ENCODE results near the gene GNAS-AS1.

Gene GNAS-AS1

DNA sequence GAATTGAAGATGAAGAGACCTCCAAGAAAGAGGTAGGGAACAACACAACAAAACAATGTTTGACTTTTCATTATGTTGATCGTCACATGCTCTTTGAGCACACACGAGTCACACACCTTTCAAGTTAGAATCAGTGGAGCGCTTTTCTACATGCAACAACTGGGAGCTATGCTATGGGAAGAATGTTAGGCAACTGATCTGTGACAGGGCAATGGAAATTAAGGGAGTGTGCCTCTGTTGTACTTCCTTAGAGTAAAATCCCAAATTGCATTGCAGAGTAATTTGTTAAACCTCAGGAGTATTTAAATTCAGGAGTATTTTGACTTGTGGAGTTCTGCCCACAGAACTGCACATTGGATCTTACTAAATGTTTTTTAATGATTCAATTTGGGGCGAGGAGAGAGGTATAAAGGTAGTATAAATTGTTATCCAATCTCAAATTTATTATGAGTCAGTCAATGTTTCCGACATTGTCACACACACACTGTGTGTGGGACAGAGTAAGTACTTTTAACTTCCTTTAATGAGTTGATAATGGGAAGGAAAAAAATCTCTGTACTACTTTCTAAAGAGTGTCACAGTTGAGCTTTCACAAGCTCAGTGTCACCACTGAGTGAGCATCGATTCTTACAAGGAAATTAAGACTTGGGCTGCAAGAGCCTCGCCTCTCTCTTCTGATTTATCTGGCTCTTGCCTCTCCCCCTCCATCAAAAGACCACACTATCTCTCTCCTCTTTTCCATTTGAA is 12.5 kb upstream of the GNAS-AS1 start:
- no peak for DNase-seq (ENCODE audit: low read depth, low spot score)

DNA sequence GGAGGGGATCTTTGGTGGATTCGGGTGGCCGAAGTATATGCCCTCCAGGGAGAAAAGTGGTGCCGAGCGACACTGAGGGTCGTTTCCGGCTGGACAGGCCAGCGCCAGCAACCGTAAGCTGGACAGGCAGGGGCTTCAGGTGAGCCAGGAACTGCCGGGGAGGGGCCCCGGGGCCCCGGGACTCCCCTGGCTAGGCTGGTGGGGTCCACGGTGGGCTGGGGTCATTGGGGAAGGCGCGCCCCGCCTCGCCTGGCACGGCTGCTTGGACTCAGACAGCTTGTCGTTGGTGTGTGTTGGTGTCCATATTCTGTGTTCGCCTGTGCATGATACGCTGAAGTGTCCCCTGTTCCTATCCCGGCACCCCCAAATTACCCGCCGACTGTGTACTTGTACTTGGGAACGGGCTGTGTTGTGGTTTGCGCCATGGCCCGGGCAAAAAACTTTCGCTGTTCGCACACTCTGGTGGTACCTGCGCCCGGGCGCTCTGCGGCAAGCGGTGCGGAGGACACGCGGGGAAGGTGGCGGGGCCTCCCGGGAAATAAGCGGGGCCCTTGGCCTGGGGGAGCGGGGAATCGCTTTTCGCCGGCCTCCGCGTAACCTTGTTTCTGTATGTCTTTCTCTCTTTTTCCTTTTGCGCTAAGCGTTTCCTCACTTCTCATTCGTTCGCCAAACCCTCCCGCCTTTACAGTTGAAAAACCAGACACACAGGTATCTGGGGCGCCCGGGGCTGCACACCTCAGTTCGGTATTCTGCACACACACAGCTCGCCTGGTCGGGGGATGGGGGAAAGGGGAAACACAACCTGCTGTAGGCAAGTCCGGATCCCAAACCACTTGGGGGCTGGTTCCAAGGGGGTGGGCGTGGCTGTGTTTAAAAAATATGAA is 5.0 kb upstream of the GNAS-AS1 start:
- no peak for DNase-seq (ENCODE audit: low read depth, low spot score)

DNA sequence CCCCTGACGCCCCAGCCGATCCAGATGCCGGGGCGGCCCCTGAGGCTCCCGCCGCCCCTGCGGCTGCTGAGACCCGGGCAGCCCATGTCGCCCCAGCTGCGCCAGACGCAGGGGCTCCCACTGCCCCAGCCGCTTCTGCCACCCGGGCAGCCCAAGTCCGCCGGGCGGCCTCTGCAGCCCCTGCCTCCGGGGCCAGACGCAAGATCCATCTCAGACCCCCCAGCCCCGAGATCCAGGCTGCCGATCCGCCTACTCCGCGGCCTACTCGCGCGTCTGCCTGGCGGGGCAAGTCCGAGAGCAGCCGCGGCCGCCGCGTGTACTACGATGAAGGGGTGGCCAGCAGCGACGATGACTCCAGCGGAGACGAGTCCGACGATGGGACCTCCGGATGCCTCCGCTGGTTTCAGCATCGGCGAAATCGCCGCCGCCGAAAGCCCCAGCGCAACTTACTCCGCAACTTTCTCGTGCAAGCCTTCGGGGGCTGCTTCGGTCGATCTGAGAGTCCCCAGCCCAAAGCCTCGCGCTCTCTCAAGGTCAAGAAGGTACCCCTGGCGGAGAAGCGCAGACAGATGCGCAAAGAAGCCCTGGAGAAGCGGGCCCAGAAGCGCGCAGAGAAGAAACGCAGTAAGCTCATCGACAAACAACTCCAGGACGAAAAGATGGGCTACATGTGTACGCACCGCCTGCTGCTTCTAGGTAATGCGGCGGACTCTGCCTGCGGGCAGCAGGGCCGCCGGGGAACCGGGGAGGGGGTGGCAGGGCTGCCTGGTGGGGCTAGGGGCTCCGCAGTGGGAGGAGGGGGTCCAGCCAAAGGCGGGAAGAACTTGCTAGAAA is 4.2 kb upstream of the GNAS-AS1 start:
- peak; percentile 34 for DNase-seq (ENCODE audit: low read depth, low spot score)

DNA sequence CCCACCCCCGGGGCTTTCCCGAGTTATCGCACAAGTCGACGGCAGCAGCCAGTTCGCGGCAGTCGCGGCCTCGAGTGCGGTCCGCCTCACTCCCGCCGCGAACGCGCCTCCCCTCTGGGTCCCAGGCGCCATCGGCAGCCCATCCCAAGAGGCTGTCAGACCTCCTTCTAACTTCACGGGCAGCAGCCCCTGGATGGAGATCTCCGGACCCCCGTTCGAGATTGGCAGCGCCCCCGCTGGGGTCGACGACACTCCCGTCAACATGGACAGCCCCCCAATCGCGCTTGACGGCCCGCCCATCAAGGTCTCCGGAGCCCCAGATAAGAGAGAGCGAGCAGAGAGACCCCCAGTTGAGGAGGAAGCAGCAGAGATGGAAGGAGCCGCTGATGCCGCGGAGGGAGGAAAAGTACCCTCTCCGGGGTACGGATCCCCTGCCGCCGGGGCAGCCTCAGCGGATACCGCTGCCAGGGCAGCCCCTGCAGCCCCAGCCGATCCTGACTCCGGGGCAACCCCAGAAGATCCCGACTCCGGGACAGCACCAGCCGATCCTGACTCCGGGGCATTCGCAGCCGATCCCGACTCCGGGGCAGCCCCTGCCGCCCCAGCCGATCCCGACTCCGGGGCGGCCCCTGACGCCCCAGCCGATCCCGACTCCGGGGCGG is 3.4 kb upstream of the GNAS-AS1 start:
- no peak for DNase-seq (ENCODE audit: low read depth, low spot score)

DNA sequence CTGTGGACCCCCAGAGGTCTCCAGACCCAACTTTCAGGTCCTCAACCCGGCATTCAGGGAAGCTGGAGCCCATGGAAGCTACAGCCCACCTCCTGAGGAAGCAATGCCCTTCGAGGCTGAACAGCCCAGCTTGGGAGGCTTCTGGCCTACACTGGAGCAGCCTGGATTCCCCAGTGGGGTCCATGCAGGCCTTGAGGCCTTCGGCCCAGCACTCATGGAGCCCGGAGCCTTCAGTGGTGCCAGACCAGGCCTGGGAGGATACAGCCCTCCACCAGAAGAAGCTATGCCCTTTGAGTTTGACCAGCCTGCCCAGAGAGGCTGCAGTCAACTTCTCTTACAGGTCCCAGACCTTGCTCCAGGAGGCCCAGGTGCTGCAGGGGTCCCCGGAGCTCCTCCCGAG is 2.8 kb upstream of the GNAS-AS1 start:
- DNase-seq (ENCODE audit: low read depth, low spot score), result no peak

DNA sequence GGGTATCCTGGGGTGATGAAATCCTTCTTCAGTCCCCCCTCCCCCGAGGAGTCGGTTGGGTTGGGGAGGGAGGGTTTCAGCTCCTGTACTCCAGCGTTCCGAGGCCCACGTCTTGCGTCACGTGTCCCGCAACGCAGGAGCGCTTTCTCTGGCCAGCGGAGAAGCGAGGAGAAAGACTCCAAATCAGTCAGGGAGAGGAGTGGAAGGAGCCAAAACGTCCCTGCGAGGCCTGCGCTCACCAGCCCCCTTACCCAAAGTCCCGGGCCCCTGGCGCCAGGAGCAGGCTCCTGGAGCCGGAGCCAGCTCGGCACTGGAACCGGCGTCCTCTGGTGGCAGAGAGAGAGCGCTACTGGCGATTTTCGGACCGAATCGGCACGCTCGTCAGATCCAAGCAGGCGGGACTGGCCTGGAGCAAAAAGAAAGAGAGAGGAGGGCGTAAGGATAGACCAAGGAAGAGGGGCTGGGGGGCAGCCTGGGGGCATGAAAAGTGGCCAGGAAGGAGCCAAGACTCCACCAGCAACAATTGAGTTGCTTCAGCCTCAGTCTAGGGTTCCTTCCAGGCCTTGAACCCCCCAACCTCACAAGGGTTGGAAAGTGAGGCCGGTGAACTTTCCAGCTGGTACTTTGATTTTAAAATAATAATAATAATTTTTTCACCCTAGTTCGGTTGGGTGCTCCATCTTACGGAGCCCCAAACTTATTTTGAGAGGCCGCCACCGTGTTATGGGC is 2.0 kb upstream of the GNAS-AS1 start, which contains the start of gene GNAS:
Gene GNAS (plus strand): TSS at position 174 of the 729 bp plus-strand sequence.
- DNase-seq (ENCODE audit: low read depth, low spot score), result peak; percentile 80

DNA sequence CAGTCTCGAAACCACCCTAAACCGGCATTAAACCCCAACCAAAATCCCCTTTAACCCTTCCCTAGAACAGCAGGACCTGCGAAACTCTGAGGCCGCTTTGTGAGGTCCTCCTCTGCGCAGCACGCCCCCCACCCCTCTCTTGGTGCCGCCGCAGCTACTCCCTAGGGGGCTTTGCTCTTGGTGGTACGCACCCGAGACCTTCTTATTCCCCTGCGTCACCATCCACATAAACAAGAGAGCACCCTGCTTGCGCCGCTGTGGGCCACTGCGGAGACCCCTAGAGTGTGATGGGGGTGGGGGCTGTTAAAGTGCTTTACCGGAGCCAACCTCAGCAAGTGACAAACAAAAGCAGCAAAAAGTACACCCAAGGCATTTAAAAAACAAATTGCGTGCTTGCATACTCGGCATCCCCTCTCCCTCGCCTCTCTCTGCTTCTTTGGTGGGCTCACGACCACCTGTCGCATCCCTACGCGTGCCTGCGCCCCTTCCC is 1.3 kb upstream of the GNAS-AS1 start:
- no peak for DNase-seq (ENCODE audit: low read depth, low spot score)

DNA sequence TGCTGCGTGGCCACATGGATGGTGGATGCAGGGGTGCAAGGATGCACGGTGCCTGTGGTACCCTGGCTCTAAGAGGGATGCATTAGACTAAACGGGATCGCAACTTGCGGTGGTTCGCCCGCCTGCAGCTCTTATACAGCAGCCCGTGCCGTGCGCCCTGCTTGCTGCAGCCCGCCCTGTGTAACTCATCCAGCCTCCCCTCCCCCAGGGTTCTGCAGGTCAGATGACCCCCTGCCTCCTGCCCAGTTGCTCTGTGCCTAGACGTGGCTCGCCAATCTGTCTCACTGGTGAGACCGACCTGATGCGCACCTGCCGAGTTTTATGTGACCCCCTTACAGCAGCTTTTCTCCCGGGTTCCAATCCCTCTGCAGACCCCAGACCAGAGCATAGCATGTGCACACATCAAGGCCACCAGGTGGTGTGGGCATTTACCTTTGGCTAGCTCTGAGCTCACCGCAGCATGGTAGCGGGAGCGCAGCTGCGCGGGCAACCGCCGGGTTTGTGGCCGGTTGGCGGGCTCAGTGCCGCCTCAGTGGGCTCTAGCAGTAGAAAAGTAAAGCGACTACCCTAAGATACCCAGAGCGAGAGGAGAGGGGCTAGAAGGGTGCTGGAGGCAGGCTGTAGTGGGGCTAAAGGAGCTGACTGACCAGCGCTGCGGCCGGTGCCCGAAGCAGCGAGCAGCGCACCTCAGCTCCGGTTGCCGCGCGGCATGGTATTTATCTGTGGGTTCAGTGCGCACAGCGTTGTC is 693 bp upstream of the GNAS-AS1 start:
- DNase-seq (ENCODE audit: low read depth, low spot score), result no peak

DNA sequence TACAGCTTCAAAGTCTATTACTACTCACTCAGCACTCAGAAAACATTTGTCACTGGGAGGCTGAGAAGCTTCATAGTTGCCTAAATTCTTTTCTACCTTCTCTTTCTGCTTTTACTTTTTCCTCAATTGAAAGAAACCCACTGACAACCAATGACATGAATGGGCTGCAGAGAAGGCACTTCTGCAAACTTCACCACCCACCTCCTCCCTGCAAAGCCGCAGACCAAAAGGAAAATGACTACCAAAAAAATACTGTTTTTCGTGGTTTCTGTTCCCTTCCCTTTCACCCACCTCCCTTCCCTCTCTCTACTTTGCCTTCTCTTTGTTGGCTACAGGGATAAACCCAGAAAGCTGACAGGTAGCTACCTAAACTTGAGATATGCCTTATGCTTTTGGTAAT is 3.2 kb downstream of the GNAS-AS1 start:
- DNase-seq (ENCODE audit: low read depth, low spot score), result no peak

DNA sequence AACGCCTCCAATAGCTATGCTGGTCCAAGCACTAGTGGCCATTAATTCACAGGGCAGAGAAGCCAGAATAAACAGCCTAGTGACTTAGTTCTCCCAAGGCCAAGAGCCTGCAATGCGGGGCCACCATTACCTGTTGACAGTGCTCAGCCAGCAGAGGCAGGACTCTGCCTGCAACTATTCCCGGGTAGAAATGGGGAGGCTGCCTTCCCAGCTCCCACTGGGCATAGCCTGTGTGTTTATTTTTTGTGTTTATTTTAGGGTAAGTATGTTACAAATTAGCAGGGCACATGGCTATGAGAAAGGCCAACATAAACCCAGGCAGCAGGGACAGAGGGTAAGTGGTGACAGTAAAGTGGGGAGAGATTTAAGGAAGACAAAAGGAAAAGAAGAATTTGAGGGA is 5.0 kb downstream of the GNAS-AS1 start:
- DNase-seq (ENCODE audit: low read depth, low spot score), result no peak

DNA sequence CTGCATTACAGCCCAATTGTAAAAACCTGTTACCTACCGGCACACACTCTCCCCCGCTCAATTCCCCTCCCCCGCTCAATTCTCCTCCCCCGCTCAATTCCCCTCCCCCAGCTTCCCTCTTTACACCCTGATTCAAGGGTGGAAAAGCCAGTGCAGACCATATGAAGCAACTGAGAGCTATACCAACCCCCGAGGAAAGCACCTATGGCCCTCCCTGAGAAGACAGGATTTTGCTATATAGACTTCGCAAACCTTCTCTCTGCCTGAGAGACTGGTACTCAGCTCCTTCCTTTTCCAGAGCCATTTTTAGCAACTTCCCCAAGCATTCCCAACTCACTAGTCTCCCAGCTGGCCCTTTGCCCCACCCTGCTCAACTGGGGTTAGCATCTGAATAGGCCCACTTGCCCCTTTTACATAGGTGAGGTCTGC is 7.6 kb downstream of the GNAS-AS1 start:
- no peak for DNase-seq (ENCODE audit: low read depth, low spot score)

DNA sequence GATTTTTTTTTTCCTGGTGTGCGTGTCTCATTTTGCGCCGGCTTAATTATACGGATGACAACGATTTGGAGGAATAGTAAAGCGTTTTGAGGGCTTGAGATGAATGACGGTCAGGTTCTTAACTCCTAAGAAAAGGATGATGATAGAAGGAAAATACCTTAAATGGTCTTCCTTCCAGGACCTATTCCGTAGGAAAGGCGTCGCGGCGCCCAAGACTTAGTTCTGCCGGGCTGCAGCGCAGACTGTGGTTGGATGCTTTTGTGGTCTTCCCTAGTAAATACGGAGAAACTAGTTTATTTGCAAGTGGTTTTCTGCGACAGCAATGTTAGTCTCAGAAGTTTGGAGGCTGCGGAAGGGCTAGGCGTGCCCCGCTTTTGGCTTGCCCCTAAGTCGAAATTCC is 8.4 kb downstream of the GNAS-AS1 start:
- no peak for DNase-seq (ENCODE audit: low read depth, low spot score)

DNA sequence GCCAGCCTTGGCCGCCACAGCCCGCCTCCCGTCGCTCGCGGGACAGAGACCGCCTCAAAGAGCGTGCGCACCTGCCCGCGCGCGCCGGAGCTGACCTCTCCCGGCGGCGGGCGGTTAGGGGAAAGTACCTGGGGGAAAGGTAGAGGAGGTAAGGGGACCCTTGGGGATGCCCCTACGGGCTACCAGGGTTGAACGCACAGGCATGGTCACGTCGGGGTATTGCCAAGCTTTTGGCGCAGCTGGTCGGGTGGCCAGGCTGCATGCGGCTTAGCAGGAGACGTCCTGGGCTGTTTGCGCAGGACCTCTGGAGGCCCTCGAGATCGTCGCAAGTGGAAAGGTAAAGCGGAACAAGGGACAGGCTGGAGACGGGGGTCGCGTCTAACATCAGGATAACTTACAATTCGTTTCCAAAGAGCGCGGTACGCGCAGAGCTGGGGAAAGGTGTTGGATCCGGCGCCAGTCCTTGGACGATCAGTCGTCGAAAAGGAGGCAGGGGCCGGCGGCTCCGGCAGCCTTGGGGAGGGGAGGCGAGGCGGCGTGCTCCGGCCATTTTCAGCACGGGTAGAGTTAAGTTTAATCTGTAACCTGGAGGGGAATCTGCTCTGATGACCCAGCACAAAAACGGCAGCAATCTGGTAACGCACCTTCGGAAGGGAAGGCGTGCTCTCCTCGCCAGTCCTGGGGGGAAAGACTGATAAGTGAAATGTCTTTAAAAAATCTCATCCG is 9.0 kb downstream of the GNAS-AS1 start:
- DNase-seq (ENCODE audit: low read depth, low spot score), result no peak

DNA sequence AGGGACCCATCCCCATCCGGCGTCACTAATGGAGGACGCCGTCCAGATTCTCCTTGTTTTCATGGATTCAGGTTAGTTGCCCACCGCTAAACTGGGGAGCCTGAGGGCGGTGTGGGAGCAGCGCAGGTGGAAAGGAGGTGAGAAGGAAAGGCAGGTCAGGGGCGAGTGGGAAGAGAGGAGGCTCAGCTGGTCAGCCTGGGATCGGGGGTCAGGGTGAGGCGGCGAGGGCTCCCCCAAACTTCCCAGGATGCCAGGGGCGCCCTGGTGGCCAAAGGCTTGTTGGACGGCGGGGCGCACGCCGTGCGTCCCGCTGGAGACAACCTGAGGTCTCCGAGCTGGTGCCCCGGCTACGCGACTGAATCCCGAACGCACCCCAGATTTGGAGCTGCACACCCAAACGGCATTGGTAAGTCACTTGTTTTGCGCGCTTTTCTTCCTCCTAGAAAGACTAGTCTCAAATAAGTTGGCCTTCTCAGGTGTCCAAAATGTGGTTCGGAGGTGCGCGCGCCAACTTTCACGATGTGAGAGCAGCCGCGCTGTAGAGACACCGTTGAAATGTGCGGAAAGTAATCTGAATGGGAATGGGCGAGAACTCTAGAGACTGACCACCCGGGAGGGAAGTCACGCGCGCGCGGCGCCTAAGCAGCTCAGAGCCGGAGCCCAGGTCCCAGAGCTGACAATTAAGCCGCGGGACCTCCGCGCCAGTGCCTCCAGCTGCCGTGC is 9.7 kb downstream of the GNAS-AS1 start:
- no peak for DNase-seq (ENCODE audit: low read depth, low spot score)

DNA sequence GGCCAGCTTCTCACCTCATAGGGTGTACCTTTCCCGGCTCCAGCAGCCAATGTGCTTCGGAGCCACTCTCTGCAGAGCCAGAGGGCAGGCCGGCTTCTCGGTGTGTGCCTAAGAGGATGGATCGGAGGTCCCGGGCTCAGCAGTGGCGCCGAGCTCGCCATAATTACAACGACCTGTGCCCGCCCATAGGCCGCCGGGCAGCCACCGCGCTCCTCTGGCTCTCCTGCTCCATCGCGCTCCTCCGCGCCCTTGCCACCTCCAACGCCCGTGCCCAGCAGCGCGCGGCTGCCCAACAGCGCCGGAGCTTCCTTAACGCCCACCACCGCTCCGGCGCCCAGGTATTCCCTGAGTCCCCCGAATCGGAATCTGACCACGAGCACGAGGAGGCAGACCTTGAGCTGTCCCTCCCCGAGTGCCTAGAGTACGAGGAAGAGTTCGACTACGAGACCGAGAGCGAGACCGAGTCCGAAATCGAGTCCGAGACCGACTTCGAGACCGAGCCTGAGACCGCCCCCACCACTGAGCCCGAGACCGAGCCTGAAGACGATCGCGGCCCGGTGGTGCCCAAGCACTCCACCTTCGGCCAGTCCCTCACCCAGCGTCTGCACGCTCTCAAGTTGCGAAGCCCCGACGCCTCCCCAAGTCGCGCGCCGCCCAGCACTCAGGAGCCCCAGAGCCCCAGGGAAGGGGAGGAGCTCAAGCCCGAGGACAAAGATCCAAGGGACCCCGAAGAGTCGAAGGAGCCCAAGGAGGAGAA is 10.5 kb downstream of the GNAS-AS1 start:
- no peak for DNase-seq (ENCODE audit: low read depth, low spot score)

DNA sequence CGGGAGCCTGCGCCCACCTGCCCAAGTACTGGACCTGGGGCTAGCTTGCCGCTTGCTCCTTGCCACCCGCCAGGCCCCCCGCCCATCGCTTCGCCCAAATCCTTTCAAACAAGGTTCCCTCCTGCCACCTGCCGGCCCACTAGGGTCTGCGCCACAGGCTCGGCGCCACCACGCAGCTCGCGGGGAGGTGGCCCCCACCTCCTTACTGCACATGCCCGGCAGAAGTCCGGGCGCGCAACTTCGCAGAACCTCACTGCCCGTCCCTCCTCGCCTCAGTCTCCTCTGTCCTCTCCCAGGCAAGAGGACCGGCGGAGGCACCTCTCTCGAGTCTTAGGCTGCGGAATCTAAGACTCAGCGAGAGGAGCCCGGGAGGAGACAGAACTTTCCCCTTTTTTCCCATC is 11.2 kb downstream of the GNAS-AS1 start:
- peak; percentile 71 for DNase-seq (ENCODE audit: low read depth, low spot score)

DNA sequence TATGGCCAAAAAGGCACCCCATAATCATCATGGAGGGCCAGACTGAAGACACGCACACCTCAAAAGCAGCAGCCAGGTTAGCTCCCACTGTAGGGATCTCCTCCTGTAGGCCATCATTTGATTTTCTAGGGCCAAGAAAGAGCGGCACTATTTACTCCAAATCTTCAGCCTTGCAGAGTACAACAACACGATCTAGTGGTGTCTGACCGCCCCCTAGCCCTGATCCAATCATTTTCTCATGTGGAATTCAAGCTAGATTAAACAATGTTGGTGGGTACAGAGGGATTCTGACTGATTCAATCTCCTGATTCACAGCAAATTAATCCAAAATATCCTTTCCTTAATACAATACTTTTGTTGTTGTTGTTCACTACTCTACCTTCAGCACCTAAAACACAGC is 12.5 kb downstream of the GNAS-AS1 start:
- DNase-seq (ENCODE audit: low read depth, low spot score), result no peak

DNA sequence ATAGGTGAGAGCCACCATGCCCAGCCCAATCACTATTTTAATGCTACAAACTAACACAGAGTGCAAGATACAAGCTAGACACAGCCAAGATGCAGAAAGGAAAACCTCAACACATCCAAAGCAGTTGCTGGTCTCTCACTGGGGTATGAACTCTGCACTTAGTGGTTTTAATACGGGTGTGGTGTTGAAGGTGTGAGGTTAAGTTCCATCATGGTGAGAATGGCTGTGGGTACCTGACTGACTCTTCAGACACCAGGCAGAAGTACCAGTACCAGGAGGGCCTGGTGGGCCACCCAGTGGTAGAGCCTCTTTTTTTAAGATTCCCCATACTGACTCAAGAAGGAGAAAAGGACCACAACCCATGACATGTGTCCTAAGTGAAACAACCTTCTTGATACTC is 13.0 kb downstream of the GNAS-AS1 start:
- no peak for DNase-seq (ENCODE audit: low read depth, low spot score)
